HG02610 (cell line): ENCODE measurements around the gene RERE.

Source experiments
- ATAC-seq: cut with Tn5 transposase; IDR thresholded peaks from one replicate; pipeline ENCODE4 v1.9.1; 2021; ENCODE audit warnings: mild to moderate bottlenecking, moderate library complexity; ENCODE audit not compliant: unreplicated experiment

Gene RERE

DNA sequence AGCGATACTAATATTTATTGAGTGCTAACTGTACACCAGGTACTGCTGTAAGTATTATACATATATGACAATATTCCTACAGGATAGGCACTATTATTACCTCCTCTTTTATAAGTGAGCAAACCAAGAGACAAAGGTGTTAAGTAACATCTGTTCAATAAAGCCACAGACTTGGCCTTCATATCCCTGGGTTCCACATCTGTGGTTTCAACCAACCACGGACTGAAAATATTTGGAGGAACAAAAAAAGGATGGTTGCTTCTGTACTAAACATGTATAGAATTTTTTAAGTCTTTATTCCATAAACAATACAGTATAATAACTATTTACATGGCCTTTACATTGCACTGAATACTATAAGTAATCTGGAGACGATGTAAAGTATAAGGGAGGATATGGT is 95.1 kb downstream of the RERE start:
- ATAC-seq: no peak

DNA sequence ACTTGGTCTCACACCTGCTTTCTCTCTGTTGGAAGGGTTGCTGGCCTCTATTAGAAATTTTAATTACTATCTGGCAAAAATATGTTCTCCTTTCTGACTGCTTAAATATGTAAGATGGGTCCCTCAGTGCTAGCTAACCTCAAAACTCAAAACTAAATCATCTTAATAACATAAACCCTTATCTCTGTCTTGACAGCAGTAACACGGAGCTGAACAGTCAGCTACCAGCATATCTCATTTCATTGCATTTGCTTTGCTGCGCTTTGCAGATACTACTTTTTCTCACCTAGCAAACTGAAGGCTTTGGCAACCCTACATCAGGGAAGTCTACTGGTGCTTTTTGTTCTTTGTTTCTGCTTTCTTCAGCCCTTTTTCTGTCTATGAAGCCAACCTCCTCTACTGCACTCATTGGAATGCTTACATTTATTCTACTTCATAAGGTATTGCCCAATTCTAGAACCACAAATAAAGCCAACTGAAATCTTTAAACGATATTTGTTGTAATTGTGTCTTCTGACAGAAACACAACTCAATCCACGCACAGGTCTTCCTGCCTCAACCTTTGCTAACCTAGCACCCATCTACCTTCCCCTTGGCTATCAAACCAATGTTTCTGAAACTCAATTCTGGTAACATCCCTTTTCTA is 95.6 kb downstream of the RERE start:
- no peak for ATAC-seq

- no peak for ATAC-seq
Observed at GRCh38 chr1:8720347-8720746, 97.1 kb downstream of the RERE start.

DNA sequence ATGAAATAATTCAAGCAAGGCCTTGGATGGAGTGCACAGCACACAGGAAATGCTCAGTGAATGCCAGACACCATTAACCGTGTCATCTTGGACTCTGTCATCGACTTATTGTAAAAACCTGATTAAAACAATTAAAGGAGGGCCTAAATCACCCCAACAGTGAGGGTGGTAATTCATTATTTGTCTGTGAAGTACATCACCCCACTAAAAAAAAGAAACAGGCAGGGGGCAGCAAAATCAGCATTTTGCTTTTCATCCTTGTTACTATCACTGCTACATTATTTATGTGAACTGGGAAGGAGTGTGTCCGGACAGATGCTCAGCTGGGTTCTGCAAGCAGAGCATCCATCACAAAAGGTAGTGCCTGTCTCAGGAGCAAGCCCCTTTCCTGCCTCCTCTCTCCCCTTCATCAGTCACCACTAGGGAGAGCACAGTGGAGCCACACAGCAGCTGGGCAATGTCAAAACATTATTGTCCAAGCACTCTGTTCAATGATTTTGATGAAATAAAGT is 98.5 kb downstream of the RERE start:
- no peak for ATAC-seq

DNA sequence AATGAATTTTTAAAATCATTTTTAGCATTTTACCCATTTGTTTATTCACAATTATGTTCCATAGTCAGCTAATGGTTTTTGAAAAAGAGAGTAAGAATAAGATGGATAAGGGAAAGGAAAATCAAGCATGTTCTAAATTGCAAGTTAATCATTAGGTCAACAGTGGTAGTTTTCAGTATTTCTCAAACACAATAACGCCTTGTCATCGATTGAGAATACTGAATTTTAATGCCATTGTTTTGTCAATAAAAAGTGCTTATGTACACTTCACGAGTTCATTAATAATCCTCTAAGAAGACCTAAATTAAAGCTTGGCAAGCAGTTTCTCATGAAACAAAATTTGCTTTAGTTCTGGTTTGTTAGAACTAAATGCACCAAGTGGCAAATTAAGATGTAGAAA is 100.3 kb downstream of the RERE start:
- no peak for ATAC-seq

DNA sequence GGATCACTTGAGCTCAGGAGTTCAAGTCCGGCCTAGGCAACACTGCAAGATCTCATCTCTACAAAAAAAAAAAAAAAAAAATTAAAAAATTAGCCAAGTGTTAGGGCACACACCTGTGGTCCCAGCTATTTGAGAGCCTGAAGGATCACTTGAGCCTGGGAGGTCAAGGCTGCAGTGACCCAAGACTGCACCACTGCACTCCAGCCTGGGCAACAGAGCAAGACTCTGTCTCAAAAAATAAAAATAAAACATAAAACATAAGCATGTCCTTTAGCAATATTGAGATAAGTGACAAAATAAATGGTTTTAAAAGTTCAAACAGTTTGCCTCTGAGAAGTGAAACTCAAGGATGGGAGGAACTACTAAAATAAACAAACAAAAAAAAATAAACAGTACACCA is 101.2 kb downstream of the RERE start:
- ATAC-seq: no peak

- ATAC-seq: no peak
Observed at GRCh38 chr1:8714173-8714572, 103.3 kb downstream of the RERE start.

DNA sequence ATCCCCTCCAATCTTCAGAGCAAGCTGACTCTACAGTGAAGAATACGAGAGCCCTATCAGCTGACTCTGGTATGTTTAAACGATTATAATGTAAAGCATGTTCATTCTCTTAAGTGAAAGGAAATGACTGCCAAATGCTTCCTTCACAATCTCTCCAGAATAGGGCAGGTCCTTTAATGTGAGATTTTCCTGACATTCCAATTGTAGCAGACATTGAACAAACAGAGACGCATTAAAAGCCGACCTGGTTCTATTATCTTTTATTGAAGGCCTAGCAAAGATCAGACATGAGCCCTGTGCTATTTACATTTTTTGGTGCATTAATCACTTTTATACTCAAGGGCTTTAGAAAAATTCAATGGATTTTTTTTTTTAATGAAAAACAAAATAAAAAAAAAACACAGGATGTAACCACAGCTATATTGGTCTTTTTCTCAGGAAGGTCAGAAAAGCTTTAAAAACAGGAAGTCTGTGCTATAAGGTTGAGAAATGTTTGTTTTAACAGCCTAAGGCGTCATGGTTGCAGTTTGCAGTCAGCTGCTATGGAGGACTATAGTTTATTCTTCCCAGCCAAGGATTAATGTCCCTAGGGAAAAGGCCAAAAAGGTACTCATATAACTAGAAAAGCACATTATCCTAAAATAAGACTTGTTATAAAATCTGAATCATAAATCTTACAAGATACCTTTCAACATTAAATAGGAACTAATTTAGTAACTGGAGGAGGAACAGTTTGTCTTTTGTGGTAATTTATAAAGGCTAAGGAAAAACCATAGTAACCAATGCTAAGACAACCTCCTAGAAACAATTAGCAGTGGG is 104.8 kb downstream of the RERE start:
- no peak for ATAC-seq

GRCh38 chr1:8711873-8712412 is 105.5 kb downstream of the RERE start:
- ATAC-seq: no peak

DNA sequence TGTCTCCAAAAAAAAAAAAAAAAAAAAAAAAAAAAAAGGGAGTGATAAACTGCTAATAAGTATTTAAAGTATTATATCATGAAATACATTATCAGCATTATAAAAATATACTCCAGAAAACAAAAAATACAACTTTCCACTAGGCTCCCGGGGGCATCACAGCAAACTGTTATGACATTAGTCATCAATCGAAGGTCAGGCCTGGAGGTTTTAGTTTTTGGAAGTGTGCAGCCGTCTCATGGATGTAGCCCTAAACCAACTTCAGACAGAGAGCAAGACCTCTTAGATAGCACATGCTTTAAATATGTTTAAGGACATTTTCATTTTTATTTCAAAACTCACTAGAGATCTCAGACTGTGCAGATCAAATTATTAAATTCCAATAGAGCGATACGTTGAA is 106.3 kb downstream of the RERE start:
- ATAC-seq: no peak

DNA sequence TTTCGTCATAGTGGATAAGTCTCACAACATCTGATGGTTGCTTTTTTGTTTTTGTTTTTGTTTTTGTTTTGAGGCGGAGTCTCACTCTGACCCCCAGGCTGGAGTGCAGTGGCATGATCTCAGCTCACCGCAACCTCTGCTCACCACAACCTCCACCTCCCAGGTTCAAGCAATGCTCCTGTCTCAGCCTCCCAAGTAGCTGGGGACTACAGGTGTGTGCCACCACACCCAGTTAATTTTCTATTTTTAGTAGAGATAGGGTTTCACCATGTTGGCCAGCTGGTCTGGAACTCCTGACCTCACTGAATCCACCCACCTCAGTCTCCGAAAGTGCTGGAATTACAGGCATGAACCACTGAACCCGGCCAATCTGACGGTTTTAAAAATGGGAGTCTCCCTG is 109.2 kb downstream of the RERE start:
- no peak for ATAC-seq

DNA sequence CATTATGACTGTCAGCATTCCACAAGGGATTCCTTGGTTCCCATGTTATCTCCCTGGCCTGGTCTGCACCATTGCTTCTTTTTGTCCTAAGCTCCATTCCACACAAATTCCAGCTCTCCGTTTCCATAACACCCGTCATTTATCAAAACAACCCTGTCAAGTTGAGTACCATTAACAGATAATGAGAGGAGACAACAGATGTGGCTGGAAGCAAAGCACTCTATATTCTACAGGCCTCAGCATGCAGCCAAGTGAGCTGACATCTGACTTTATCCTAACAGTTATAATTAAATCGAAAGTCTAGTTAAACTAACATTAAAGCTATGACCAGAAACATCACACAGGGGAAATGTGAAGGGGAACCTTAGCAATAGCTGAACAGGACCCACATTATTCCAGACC is 110.4 kb downstream of the RERE start:
- ATAC-seq: no peak

GRCh38 chr1:8706291-8706690 is 111.1 kb downstream of the RERE start:
- ATAC-seq: no peak

DNA sequence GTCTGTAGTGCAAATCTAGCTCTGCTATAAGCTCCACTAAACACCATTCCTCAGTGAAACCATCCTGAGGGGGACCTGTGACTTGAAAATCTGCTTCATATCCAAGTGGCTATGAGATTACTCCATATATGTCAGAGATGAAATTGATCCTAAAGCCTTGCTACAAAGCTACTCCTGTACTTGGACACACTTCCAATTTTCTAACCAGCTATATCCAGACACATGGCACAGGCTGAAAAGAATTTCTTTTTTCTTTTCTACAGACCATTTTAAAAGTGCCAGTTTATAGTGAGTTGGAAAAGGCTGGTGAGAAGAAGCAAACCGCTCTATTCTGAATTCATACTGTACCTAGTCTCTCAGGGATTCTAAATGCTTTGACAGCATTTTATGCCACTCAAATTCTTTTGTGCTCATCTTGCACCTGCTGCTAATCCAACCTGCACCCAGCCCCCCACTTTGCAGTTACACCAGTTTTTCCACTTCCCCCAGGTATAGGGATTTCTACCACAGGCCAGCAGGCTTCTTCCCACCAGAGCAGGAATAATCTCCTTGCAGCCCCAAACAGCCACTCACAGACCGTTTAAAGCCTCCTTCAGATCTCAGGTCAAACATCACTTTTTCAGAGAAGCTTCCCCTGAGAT is 112.5 kb downstream of the RERE start:
- no peak for ATAC-seq

GRCh38 chr1:8702850-8703810 is 114.3 kb downstream of the RERE start:
- ATAC-seq: peak; percentile 46

DNA sequence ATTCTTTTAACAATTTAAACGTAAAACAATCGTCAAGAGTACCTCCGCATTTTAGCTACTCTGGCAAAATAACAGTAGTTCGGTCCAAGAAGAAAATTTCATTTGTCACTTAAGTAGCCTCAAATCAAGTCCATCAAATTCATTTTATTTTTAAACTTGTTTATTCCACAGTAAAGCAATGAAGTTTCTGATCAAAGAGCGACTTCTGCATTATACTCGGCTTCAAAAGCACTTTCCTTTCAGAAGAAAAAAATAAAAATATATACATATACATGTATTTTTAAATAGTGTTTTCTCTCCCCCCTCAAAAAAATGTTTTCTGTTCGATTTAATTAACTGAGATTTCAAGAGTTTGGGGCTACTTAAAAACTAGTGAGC is 115.0 kb downstream of the RERE start:
- no peak for ATAC-seq

GRCh38 chr1:8701794-8702471 is 115.5 kb downstream of the RERE start:
- no peak for ATAC-seq

DNA sequence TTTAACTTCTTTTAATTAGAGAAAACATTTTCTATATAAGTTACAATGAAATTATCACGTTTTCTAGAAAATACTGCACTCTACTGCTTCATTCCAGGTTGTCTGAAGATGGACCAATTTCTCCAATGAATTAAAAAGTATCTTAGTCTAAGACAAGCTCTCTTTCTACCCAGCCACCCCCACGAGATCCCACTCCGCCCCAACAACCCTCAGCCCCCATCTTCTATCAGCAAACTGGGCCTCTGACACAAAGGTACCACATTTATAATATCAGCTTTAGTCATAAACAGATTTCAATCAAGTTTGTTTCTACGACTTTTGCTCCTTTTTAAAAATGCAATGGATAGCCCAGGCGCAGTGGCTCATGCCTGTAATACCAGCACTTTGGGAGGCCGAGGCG is 117.8 kb downstream of the RERE start:
- no peak for ATAC-seq

- ATAC-seq: no peak
Observed at GRCh38 chr1:8698937-8699447, 118.4 kb downstream of the RERE start.
